OCI-LY3 (cell line): ENCODE results near the gene APBB2.

Source experiments
- H2AFZ ChIP-seq: fragments of 200-600, 300-600 bp; shearing (Covaris generic); 2 replicates; pipeline ENCODE4 v1.6.0; 2014; ENCODE audit warnings: antibody characterized with exemption, low read depth, low read length
- H3K27ac ChIP-seq: fragments of 200-600, 300-600 bp; sonication (generic); 2 replicates; pipeline ENCODE4 v1.5.1; 2014; ENCODE audit warnings: mild to moderate bottlenecking, low read length, moderate library complexity, mixed read lengths
- H3K27me3 ChIP-seq: fragments of 200-600, 300-600 bp; sonication (generic); 2 replicates; pipeline ENCODE4 v1.6.1; 2014; ENCODE audit warnings: low read depth, low read length, mixed read lengths
- H3K36me3 ChIP-seq: fragments of 200-600, 300-600 bp; sonication (generic); replicated peaks from 2 replicates; pipeline ENCODE3; 2014; ENCODE audit warnings: low read depth, low read length, mixed read lengths
- H3K4me1 ChIP-seq: fragments of 300-600, 200-600 bp; sonication (generic); 2 replicates; pipeline ENCODE4 v1.6.1; 2014; ENCODE audit warnings: low read length, mixed read lengths
- H3K4me2 ChIP-seq: fragments of 200-600, 300-600 bp; sonication (generic); 2 replicates; pipeline ENCODE4 v1.6.1; 2014; ENCODE audit warnings: low read length, mixed read lengths
- H3K4me3 ChIP-seq: fragments of 300-600, 200-600 bp; sonication (generic); 2 replicates; pipeline ENCODE4 v1.5.1; 2014; ENCODE audit warnings: antibody characterized with exemption, mild to moderate bottlenecking, low read length, moderate library complexity
- H3K79me2 ChIP-seq: fragments of 300-600, 200-600 bp; shearing (Covaris generic); 2 replicates; pipeline ENCODE4 v1.6.1; 2014; ENCODE audit warnings: mild to moderate bottlenecking, low read length, mixed read lengths
- H3K9ac ChIP-seq: fragments of 300-600, 200-600 bp; shearing (Covaris generic); 2 replicates; pipeline ENCODE4 v1.6.0; 2014; ENCODE audit warnings: mild to moderate bottlenecking, low read length, moderate library complexity
- H3K9me3 ChIP-seq: fragments of 200-600, 300-600 bp; shearing (Covaris generic); 2 replicates; pipeline ENCODE4 v1.6.1; 2014; ENCODE audit warnings: low read length, mixed read lengths; ENCODE audit not compliant: insufficient read depth
- H4K20me1 ChIP-seq: fragments of 200-600, 300-600 bp; sonication (generic); 2 replicates; pipeline ENCODE4 v1.6.1; 2016; ENCODE audit warnings: low read length, mixed read lengths; ENCODE audit not compliant: insufficient read depth
- CTCF ChIP-seq: fragments of 200-600, 300-600 bp; sonication (generic); IDR thresholded peaks from 2 replicates; pipeline ENCODE4 v1.5.1; 2014; ENCODE audit warnings: antibody characterized with exemption, low read length, low read depth
- EZH2phosphoT487 ChIP-seq: fragments of 200-600 bp; shearing (Covaris generic); IDR thresholded peaks from 2 replicates; pipeline ENCODE4 v1.6.1; 2018; ENCODE audit warnings: antibody characterized with exemption, mixed run types, low read depth

Gene APBB2

GRCh38 chr4:40949358-40950100, 264.8 kb downstream of the APBB2 start:
- no peak overlapping the region for H3K4me2 ChIP-seq
- no peaks in the 10 kb centered on the region for H3K4me1 ChIP-seq
- no peak overlapping the region for H3K4me3 ChIP-seq
- H2AFZ ChIP-seq: no peak overlapping the region
- H3K36me3 ChIP-seq: no peaks in the 10 kb centered on the region
- no peaks in the 10 kb centered on the region for H4K20me1 ChIP-seq
- H3K27ac ChIP-seq: no peak overlapping the region
- H3K9ac ChIP-seq: no peak overlapping the region
- TF ChIP-seq EZH2phosphoT487: no peak
- TF ChIP-seq CTCF: no peak
- H3K79me2 ChIP-seq: no peaks in the 10 kb centered on the region
- no peaks in the 10 kb centered on the region for H3K9me3 ChIP-seq
- H3K27me3 ChIP-seq: no peaks in the 10 kb centered on the region

GRCh38 chr4:40948014-40948413, 266.3 kb downstream of the APBB2 start:
- Histone ChIP-seq H4K20me1 (no peaks in the 10 kb centered on the region), H3K36me3 (no peaks in the 10 kb centered on the region), H3K9ac (no peak overlapping the region), H3K79me2 (no peaks in the 10 kb centered on the region), H3K9me3 (no peaks in the 10 kb centered on the region), H3K27ac (no peak overlapping the region), H2AFZ (no peak overlapping the region), H3K4me2 (no peak overlapping the region), H3K4me3 (no peak overlapping the region), H3K27me3 (no peaks in the 10 kb centered on the region), H3K4me1 (no peaks in the 10 kb centered on the region)
- TF ChIP-seq CTCF (no peak), EZH2phosphoT487 (no peak)

- H3K4me3 ChIP-seq: no peak overlapping the region
- no peaks in the 10 kb centered on the region for H3K9me3 ChIP-seq
- no peaks in the 10 kb centered on the region for H3K4me1 ChIP-seq
- H3K27me3 ChIP-seq: no peaks in the 10 kb centered on the region
- no peaks in the 10 kb centered on the region for H3K36me3 ChIP-seq
- H3K79me2 ChIP-seq: no peaks in the 10 kb centered on the region
- no peaks in the 10 kb centered on the region for H4K20me1 ChIP-seq
- TF ChIP-seq CTCF (no peak), EZH2phosphoT487 (no peak)
- H3K27ac ChIP-seq: no peak overlapping the region
- no peak overlapping the region for H2AFZ ChIP-seq
- H3K9ac ChIP-seq: no peak overlapping the region
- no peak overlapping the region for H3K4me2 ChIP-seq
Observed at GRCh38 chr4:40946652-40947051, 267.7 kb downstream of the APBB2 start.

GRCh38 chr4:40940756-40941155, 273.6 kb downstream of the APBB2 start:
- Histone ChIP-seq H3K27ac (no peak overlapping the region), H3K4me1 (no peaks in the 10 kb centered on the region), H3K4me3 (no peak overlapping the region), H3K9me3 (no peaks in the 10 kb centered on the region), H4K20me1 (no peaks in the 10 kb centered on the region), H3K79me2 (no peaks in the 10 kb centered on the region), H3K36me3 (no peaks in the 10 kb centered on the region), H2AFZ (no peak overlapping the region), H3K4me2 (no peak overlapping the region), H3K9ac (no peak overlapping the region), H3K27me3 (peaks cover 5% of the 10 kb centered on the region; the same call in 1 of the 2 replicates)
- TF ChIP-seq EZH2phosphoT487: no peak
- TF ChIP-seq CTCF: no peak
